HG03095 (cell line): ENCODE data around the gene SMARCA2.
"Not testable (repeated sequence)": the region's sequence is repeated elsewhere in the genome, so short reads cannot be mapped to it uniquely, and the experiment has no call there.

Source experiments
- ATAC-seq: cut with Tn5 transposase; IDR thresholded peaks from one replicate; pipeline ENCODE4 v1.9.1; 2021; ENCODE audit warnings: moderate library complexity; ENCODE audit not compliant: unreplicated experiment

Gene SMARCA2

DNA sequence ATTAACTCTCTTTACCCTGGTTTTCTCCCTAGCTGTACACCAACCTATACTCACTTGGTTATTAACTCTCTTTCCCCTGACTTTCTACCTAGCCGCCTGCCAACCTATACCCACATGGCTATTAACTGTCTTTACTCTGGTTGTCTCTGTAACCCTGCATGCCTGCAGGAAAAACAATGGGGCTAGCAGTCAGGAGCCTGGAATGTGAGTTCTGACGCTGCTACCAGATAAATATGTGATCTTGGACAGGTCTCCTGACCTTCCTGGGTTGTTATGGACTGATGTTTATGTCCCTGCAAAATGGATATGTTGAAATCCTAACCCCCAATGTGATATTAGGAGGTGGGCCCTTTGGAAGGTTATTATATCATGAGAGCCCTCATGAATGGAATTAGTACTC lies 119.2 kb downstream of the SMARCA2 start:
- no peak for ATAC-seq

GRCh38 chr9:2138646-2139045 lies 123.5 kb downstream of the SMARCA2 start:
- no peak for ATAC-seq

GRCh38 chr9:2140600-2141223 lies 125.6 kb downstream of the SMARCA2 start:
- ATAC-seq, result no peak

DNA sequence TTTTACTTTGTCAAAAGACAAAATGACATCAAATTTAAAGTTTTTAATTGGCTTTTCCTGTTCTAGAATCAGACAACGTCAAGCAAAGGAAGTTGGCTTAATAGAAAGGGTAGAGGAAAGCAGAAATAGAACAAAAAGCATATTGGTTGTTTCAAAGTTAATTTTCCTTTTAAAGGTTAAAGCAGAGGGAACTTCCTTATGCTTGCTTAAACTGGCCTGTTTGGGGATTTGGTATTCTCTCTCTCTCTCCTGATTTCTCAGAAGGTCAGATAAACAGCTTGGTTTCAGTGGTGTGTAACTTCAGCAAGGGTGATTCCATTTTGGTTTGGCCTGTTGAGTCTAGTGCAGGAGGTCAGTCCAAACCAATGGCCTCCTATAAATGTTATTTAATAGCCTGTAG lies 127.1 kb downstream of the SMARCA2 start:
- ATAC-seq, result no peak

GRCh38 chr9:2144619-2145018 lies 129.5 kb downstream of the SMARCA2 start:
- ATAC-seq, result no peak

- ATAC-seq, result no peak
Observed at GRCh38 chr9:2145746-2146145, 130.6 kb downstream of the SMARCA2 start.

DNA sequence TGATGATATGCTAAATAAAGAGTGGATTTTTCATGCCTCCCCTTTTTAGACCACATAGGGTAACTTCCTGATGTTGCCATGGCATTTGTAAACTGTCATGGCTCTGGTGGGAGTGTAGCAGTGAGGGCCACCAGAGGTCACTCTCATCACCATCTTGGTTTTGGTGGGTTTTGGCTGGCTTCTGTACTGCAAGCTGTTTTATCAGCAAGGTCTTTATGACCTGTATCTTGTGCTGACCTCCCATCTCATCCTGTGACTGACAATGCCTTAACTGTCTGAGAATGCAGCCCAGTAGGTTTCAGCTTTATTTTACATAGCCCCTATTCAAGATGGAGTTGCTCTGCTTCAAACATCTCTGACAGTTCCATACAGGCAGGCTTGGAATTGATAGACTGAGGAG lies 131.6 kb downstream of the SMARCA2 start:
- ATAC-seq, result not testable (repeated sequence)

GRCh38 chr9:2150338-2150737 lies 135.2 kb downstream of the SMARCA2 start:
- ATAC-seq, result no peak

- ATAC-seq, result no peak
Observed at GRCh38 chr9:2151171-2151570, 136.0 kb downstream of the SMARCA2 start.

DNA sequence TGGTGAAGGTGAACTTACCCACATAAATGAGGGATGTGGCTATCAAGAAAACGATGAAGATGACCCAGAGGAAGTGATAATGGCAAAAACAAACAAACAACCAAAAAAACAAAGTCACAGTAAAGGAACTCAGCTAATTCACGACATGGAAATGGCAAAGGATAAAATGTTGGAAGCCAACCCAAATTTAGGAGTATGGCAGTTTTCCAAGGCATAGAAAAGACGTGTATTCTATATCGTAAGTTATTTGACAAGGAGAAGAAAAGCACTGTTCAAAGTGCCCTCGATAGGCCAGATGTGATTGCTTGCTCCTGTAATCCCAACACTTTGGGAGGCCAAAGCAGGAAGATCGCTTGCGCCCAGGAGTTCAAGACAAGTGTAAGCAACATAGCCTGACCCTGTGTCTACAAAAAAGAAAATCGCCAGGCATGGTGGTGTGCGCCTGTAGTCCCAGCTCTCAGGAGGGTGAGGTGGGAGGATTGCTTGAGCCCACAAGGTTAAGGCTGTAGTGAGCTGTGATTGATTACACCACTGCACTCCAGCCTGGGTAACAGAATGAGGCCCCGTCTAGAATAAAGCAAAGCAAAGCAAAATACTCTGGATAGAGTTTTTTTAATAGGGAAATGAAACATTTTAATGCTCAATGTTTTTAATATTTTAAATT lies 138.0 kb downstream of the SMARCA2 start:
- no peak for ATAC-seq

- no peak for ATAC-seq
Observed at GRCh38 chr9:2153630-2154217, 138.6 kb downstream of the SMARCA2 start.

DNA sequence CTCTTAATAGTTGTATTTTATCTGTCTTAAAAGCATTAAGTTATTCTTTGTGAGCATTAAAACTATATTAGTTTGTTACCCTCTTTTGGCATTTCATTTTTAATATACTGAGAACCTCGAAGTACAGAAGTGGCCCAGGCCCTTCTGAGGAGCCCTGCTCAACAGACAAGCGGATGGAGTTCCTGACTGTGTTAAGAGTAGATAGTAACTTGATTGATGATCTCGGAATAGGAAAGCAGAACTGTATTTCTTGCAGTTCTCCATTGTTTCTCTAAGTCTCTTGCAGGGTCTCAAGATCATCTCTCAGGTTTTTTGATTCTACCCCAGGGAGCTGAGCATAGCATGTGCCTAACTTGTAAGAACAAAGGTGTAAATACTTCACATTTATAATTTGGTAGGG lies 139.6 kb downstream of the SMARCA2 start:
- ATAC-seq, result no peak

DNA sequence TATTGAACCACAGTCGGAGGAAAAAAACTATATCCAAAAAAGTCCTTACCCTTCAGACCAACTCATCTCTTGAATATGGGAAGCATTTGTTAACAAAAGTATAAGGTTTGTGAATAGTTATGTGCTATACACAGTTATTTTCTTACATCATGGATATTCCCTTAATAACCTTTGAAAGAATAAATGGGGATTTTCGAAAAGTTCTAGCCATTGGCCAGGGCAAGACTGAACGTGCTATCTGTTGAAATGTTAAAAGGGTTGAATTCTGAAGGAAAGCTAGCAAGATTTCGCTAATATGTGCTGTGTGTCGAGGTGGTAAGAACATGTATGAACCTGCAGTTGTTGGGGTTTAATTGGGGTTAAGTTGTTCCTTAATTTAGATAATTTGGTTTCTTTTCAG lies 140.8 kb downstream of the SMARCA2 start:
- no peak for ATAC-seq

DNA sequence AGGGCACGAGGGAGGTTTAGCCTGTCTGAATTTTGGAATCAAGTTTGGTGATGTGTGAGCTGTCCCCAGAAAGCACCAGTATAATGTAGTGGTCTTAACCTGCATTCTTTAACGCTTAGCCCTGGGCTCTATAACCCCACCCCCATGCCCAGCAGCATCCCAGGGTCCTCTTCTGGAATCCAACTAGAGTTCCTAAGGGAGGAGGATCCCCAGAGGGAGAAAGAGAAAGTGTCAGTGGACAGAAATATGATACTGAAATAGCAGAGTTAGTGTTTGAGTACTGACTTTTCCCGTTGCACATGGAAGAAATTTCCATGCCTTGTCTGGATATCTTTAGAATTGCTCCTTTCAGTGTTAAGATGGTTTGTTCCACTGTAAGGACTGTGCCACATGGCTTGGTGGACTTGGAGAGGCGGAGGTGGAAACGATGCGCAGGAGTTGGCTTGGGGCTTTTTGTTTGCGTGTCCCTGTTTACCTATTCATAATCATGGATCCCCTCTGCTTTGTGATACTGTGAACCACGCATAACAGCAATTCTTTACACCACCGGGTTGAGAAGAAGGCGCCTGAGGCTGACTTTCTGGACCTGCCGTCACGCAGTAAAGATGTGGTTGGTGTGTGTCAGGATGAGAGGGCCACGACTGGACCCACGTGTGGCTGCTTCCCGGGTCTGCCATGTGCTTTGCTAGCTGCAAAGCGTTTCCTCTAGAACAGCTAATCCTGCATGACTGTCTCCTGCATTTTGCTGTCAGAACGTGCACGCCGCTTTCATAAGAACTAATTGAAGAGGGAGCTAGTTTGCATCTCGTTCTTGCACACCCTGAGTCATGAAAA lies 142.3 kb downstream of the SMARCA2 start:
- ATAC-seq, result peak; percentile 29

- peak; percentile 50 for ATAC-seq
Observed at GRCh38 chr9:2158111-2158610, 143.0 kb downstream of the SMARCA2 start.

- ATAC-seq, result no peak
Observed at GRCh38 chr9:2158766-2159430, 143.8 kb downstream of the SMARCA2 start.

DNA sequence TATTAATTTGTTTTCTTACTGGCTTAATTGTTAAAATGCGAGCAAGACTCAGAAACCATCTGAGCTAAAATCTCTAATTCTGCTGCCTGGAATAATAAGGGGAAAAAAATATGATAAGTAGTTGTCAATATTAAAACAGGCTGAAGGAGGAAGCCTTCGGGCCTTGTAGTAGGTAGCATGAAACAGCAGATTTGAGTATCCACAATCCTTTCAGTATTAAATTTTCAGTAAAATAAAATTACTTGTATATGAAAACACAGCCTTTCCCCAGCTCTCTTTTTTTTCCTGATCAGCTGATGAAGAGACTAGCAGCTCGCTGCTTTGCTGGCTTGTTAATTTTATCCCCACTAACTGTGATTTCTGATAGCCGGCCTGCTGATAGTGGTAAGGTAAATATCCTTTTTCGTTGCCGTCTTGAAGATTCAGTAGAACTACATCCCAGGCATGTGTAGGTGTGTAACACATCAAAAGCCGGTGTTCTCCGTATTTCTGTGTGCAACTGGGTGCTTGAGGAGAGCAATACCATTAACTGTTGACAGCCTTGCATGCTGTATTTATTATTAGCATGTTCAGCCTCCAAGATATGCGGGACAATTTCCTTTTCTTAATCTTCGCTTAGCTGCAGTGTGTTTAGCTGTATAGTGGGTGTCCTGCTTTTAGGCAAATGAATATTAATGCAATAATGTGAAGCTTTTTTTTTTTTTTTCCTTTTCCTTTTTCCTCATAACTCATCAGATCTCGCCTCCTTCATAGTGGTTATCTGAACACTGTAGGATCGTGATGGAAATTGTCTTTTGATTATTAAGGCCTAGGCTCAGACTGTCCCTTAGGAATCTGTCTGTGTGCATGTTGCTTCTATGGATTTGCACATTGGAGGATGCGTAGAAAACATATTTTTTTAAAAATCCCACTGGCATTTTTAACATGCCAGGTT lies 144.6 kb downstream of the SMARCA2 start:
- ATAC-seq, result no peak

GRCh38 chr9:2161661-2162060 lies 146.5 kb downstream of the SMARCA2 start:
- ATAC-seq, result no peak

DNA sequence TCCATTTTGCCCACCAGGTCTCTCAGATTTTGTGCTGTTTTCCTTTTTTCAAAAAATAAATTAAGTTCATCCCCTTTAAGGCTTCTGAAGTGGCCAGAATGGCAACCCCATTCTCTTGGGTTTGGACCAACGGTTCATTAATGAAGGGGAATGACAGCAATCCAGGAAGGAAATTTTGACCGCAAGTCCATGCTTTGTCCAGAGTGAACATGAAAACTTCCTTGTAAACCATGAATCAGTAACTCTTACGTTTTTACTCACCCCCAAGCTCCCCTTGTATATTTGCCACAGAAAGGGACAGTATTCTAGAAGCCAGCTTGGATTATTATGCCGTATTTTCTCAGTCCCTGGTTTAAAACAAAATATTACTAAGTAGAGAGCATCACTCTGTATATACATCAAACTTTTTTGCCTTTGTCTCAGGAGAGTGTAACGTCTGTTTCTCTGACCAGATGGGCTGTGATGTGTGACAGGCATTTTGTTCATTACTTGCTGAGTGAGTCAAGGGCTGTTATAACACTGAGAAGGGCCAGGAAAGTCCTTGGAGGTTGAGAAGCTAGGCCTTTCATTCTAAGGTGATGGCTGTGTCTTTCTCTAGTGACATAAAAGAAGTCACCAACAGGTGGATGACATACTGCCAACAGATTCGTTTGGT lies 148.2 kb downstream of the SMARCA2 start:
- ATAC-seq, result no peak
